GM19193 (cell line): Measurements from ENCODE around the gene FAM174C.

Experiments
- POLR2A ChIP-seq: IDR thresholded peaks from 4 replicates; pipeline ENCODE4 v1.6.1; 2011; ENCODE audit not compliant: insufficient read depth, insufficient read length; ENCODE audit errors: extremely low read depth

Gene FAM174C

DNA sequence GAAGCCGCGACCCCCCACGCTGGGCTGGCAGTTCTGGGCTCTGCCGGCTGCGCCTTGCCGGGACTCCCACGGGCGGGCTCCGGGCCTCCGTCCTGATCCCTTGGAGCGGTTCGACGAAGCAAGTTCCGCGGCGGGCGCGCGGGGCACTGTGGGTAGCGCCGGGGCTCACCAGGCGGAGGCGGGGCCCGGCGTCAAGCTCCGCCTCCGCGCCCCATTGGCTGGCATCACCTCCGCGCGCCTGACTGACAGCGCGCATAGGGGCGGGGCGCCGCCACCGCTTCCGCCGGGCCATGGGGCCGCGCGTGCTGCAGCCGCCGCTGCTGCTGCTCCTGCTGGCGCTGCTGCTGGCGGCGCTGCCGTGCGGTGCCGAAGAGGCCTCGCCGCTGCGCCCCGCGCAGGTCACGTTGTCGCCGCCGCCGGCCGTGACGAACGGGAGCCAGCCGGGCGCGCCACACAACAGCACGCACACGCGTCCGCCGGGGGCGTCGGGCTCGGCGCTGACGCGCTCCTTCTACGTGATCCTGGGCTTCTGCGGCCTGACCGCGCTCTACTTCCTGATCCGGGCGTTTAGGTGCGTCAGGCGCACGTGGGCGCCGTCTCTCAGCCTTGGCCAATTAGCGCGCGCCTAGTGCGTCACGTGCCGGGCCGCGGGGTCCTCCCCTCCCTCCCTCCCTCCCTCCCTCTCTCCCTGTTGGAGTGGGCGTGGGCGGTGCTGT lies at the start of gene FAM174C:
Gene FAM174C (plus strand): TSS at position 271 of the 716 bp plus-strand sequence. CDS start 20 bp downstream, at position 291.
- TF ChIP-seq POLR2A: peak; percentile 93

DNA sequence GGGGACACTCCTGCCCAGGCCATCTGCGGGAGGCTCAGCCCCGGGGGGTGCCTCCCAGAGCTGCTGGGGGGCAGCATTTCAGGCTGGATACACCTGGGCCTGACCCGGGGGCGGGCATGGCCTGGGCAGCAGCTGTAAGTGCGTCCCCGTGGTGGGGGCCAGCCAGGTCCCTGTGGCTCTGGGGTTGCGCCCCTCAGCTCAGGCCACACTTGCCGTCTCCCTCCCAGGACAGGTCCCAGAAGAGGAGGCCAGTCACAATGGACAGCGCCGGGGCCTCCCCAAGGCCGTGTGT lies 49.2 kb upstream of the FAM174C start:
- no peak for TF ChIP-seq POLR2A

DNA sequence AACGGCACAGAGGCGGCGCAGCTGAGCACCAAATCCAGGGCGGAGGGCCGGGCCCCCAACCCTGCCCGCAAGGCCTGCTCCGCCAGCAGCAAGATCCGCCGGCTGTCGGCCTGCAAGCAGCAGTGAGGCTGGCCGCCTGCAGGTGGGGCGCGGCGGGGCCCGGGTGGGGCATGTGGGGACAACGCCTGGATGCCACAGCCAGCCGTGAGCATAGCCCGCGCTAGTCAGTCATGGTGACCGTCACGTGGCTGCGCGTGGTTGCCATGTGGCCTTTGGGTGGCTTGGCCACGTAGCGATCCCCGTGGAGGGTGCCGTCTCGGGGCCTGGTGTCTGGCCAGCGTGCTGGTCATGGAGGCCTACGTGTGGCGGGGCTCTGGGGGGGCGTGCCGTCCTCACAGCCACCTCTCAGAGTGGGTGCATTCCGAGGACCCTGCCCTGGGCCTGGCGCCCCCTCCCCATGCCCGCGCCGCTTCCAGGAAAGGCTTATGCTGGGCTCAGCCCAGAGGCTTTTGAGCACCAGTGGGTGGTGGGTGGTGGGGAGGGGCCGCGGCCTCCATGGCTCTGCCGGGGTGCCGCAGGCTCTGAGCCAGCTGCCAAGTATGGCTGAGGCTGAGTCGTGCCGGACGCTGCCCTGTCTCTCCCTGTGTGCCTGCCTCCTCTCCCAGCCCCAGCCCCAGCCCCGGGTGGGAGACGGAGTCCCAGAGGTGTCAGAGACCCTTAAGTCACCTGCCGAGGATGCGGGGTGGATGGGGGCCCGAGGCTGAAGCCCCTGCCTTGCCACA lies 48.6 kb upstream of the FAM174C start:
- no peak for TF ChIP-seq POLR2A

DNA sequence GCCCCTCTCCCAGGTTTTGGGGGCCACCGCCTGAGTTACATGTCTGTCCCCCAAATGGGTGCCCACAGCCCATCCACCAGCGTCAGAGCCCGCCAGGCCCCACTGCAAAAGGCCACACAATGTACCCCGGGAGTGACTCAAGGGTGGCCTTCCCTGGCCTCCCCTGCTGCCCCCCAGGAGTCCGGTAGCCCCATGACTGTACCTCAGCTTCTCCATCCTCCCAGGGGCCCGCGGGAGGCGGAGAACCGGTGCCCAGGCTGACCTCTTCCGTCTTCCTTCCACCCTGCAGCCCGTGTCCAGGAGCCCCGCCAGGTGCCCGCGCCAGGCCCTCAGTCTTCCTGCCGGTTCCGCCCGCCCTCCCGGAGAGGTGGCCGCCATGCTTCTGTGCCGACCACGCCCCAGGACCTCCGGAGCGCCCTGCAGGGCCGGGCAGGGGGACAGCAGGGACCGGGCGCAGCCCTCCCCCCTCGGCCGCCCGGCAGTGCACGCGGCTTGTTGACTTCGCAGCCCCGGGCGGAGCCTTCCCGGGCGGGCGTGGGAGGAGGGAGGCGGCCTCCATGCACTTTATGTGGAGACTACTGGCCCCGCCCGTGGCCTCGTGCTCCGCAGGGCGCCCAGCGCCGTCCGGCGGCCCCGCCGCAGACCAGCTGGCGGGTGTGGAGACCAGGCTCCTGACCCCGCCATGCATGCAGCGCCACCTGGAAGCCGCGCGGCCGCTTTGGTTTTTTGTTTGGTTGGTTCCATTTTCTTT lies 47.9 kb upstream of the FAM174C start:
- no peak for TF ChIP-seq POLR2A

DNA sequence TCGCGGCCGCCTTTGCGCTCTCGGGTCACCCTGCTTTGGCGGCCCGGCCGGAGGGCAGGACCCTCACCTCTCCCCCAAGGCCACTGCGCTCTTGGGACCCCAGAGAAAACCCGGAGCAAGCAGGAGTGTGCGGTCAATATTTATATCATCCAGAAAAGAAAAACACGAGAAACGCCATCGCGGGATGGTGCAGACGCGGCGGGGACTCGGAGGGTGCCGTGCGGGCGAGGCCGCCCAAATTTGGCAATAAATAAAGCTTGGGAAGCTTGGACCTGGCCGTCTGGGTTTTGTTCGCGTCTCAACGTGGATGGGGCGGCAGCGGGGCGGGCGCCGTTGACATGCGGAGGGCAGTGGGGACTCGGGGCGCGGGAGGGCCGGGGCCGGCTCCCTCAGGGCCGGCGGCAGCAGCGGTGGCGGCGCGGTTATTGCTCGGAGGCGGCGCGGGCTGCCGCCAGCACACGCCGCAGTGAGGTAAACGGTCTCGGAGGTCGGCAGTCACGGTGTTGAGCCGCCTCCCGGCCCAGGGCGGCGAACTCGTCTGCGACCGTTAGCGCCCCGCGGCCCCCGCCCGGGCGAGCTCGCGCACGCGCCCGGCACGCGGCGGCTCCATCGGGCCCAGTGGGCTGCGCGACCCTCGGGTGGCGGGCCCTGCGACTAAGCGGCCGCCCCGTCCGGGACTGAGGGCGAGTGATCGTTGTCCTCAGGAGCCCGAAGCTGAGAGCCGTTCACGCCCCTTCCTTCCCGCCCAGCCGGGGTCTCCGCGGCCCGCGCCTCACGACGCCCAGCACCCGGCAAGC lies 47.0 kb upstream of the FAM174C start:
- no peak for TF ChIP-seq POLR2A

DNA sequence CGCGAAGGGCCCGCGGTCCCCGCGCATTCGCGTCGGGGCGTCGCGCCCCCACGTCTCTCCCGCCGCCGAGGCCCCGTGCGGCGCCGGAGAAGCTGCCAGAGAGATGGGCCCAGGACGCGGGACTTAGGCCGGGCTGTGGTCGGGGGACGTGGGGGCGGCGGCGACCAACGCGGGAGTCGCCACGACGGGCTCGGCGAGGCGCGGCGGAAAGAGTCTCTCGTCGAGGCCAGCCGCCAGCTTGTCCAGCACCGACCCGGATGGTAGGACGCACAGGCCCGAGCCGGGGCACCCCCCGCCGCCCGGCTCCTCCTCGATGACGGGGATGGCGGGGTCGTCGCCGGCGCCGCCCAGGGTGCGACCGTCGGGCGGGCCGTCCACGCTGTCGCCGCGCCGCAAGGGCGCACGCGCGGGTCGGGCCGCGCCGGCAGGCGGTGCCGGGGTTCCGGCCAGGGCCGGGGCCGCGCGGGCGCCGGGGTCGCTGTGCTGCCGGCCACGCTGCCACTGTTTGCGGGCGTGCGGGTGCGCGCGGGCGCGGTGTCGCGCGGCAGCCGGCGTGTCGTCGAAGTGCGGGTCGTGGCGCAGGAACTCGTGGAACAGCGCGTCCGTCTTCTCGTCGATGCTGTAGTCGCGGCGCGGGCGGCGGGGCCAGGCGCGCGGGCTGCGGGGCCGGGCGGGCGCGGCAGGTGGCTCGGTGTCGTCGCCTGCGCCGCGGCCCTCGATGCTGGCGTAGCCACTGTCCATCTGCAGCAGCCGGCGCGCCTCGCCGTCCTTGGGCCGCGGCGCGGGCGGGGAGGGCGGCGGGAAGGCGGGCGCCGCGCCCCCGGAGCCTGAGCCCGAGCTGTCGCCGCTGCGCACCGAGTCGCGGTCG lies 46.0 kb upstream of the FAM174C start:
- no peak for TF ChIP-seq POLR2A

DNA sequence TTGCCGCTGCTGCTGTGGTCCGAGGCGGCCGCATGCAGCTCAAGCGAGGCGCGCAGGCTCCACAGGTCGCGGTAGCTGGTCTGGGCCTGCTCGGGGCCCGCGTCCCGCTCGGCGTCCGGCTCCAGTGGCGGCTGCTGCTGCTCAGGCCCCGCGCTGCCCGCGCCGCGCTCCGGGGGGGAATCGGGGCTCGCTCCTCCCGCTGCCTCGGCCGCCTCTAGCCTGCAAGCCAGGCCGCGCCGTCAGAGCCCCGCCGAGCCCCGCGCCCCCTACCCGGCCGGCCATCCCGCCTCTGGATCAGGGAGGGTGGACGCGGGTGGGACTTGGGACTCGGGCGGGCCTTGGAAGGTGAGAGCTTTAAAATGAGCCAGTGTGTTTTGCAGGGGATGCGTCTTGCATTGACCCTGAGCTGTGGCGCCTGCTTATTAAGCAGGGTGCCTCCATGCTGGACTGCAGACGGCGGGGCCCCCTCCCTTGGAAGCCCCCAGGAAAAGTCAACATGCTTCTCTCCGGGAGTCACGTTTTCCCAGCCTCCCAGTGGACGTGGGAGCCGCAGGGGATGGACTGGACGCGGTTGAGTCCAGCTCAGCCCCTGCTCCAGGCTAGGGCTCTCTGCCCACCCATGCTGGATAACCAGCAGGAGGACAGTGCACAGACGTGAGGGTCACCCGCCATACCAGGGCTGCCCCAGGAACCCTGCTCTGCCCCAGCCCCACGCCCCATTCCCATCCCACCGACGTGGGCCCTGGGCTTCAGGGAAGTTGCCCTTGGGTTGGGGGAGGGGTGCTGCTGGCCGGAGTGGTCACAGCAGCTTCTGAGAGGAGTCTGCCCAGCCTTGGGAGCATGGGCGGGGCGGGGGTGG lies 45.2 kb upstream of the FAM174C start:
- no peak for TF ChIP-seq POLR2A

DNA sequence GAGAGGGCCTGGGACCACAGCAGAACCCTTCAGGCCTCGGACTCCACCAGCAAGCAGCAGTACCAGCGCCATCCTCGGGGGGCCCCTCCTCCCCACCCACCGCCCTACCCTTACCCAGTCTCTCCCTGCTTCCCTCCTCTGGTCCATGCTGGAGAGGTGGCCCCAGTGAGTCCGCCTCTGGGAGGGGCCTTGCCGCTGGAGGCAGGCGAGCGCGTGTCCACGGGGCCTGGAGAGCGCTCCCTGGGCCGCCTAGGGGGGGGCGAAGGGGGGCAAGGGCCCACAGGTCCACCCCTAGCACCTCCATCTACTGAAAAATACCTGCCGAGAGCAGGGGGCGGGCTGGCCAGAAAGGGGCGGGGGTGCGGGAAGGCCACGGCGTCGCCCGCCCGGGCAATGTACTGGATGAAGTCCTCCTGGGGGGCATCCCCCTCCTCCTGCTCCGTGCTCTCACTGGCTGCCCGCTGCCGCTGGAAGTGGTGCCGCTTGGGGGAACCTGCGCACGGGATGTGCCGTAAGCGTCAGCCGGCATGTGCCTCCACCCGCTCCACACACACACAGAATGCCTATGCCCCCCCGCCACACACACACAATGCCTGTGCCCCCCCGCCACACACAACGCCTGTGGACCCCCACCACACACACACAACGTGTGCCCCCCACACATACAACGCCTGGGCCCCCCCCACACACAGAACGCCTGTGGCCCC lies 44.4 kb upstream of the FAM174C start:
- no peak for TF ChIP-seq POLR2A

DNA sequence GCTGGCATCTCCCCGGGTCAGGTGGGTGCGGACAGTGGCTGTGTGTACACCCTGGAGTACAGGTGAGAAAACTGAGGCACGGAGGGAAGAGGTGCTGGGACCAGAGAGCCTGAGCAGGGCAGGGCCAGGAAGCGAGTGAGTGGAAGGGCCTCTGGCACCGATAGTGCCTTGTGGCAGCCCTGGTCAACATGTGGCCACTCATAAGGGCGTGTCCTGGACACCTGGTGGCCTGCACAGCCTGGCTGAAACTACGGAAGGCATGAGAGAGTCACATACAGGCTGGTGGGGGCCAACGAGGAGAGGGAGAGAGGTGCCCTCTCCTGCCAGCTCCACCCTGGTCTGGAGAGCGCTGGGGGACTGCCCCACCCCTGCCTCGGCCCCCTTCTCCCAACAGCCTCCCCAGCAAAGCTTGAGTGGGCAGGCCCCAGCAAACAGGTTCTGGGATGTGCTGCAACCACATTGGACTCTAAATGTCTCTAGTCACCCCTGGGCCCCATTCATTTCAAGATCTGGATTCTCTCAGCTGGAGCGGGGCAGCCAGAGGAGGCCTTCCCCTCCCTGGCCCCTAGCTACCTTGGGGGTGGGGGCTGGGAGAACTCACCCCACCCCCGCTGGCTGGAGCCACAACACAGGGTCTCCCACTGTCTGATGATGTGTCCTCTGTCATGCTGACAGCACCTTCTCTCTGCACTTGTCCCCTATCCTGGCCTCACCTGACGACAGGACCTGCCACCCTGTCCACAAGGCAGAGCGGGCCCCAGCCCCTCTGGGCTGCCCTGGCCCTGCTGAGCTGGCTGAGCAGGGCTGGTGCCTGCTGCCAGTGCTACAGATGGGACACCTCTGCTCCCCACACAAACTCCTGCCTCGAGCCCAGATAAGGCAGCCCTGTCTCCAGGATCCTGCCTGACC lies 43.3 kb upstream of the FAM174C start:
- no peak for TF ChIP-seq POLR2A

DNA sequence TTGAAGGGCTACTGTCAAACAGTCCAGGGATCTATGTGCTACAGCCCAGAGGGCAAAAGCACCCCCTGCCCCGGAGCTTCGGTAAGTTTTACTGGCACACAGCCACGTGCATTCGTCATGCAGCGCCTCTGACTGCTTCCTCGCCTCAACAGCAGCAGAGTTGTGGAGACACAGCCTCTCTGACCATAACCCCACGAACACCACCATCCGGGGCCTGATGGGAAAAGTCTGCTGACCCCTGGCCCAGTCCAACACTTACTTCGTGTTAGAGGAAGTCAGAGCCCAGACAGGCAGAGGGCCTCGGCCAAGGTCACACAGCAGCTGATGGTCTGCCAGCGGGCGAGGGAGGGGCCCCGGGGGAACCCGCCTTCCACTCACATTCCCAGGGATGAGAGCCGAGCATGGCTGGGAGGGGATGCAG lies 42.7 kb upstream of the FAM174C start:
- no peak for TF ChIP-seq POLR2A

DNA sequence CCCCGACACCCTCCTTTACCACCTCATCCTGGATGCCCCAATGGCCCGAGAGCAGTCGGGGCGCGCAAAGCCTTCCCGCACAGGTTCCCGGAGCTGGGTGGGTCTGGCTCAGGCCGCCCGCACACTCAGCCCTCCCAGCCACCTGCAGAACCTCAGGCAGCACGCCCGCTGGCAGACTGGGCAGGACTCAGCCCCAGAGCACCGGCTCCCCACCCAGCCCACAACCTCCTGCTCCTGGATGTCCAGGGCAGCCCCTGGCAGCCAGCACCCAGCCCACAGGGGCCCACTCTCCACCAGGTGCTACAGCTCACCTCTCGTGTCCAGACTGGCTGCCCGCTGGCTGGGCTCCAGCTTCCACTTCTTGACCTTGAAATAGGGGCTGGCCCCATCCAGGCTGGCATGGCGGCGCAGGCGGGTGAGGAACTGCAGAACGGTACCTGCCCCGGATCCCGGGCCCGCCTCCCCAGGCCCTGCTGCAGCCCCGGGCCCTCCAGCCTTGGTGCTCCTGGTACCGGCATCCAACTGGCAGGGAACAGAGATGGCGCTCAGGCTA lies 42.1 kb upstream of the FAM174C start:
- TF ChIP-seq POLR2A: no peak
